K562 (cell line): Measurements from ENCODE around the gene SF3A2. TPM values are rescaled to one million over a fixed set of nuclear protein-coding genes. Genes with fewer than 3 reads are reported as not detected.

Source experiments
- EZH2 ChIP-seq: IDR thresholded peaks from 2 replicates; pipeline ENCODE4 v1.6.1; 2012; ENCODE audit warnings: low read depth, mild to moderate bottlenecking, inconsistent platforms, low read length, borderline replicate concordance
- HSF4 ChIP-seq: fragments of 250-450 bp; sonication (Bioruptor Pico); IDR thresholded peaks from 2 replicates; pipeline ENCODE4 v2.1.2; 2022; ENCODE audit warnings: mild to moderate bottlenecking, moderate library complexity, borderline replicate concordance
- IRF9 ChIP-seq: fragments of 450-650 bp; IDR thresholded peaks from 2 replicates; pipeline ENCODE4 v1.6.1; 2016; ENCODE audit warnings: missing biosample characterization, missing genetic modification characterization
- NCOA4 ChIP-seq: fragments of 450-650 bp; IDR thresholded peaks from 2 replicates; pipeline ENCODE4 v1.6.1; 2018; ENCODE audit warnings: mild to moderate bottlenecking; ENCODE audit not compliant: partially characterized antibody
- NCOR1 ChIP-seq: fragments of 450-650 bp; IDR thresholded peaks from 2 replicates; pipeline ENCODE4 v1.6.1; 2016; ENCODE audit warnings: mild to moderate bottlenecking, moderate library complexity
- NEUROD1 ChIP-seq: fragments of 150-350 bp; IDR thresholded peaks from 2 replicates; pipeline ENCODE4 v1.6.1; 2014; ENCODE audit warnings: borderline replicate concordance, low read length, low read depth; ENCODE audit not compliant: partially characterized antibody
- PURB ChIP-seq: sonication (generic); formaldehyde crosslinking; IDR thresholded peaks from 2 replicates; pipeline ENCODE4 v1.9.0; 2021; ENCODE audit warnings: low read depth, mild to moderate bottlenecking, missing genetic modification reagents
- RBM34 ChIP-seq: fragments of 200-400 bp; formaldehyde crosslinking; IDR thresholded peaks from 2 replicates; pipeline ENCODE4 v1.6.1; 2018; ENCODE audit warnings: low read length, borderline replicate concordance; ENCODE audit not compliant: insufficient read depth
- SP1 ChIP-seq: sonication (generic); formaldehyde crosslinking; IDR thresholded peaks from 2 replicates; pipeline ENCODE4 v1.8.1; 2022; ENCODE audit warnings: mild to moderate bottlenecking, missing genetic modification reagents
- TAF15 ChIP-seq: fragments of 200-400 bp; formaldehyde crosslinking; IDR thresholded peaks from 2 replicates; pipeline ENCODE4 v1.6.1; 2017; ENCODE audit warnings: mild to moderate bottlenecking, low read depth, low read length, moderate library complexity
- ZBTB17 ChIP-seq: fragments of 450-650 bp; formaldehyde crosslinking; IDR thresholded peaks from 2 replicates; pipeline ENCODE4 v1.4.0; 2020; ENCODE audit warnings: mild to moderate bottlenecking
- ZNF197 ChIP-seq: fragments of 200-800 bp; sonication (Bioruptor generic); IDR thresholded peaks from 2 replicates; pipeline ENCODE4 v1.6.1; 2016; ENCODE audit warnings: low read depth, missing genetic modification characterization, missing compliant biosample characterization
- ZNF347 ChIP-seq: fragments of 450-650 bp; formaldehyde crosslinking; IDR thresholded peaks from 2 replicates; pipeline ENCODE4 v1.4.0; 2020; ENCODE audit warnings: low read depth, mild to moderate bottlenecking, moderate library complexity
- ZNF780A ChIP-seq: fragments of 250-450 bp; sonication (Bioruptor Pico); IDR thresholded peaks from 2 replicates; pipeline ENCODE4 v1.5.0; 2021; ENCODE audit warnings: mild to moderate bottlenecking
- polyA plus RNA-seq, 8 experiments: library from polyadenylated mRNA; depleted of rRNA in 4 of 8; stranded (reverse) in 5 of 8; unstranded in 3 of 8; fragments of >200 nt; fragmentation: Nextera tagmentation in 2 of 8; fragmentation: Illumina TruSeq in 1 of 8; extraction: Ambion mirVana in 2 of 8; extraction: Trizol in 1 of 8; gene quantifications; 2 replicates each; pipeline versions ENCODE4 v1.2.1 to v1.2.3, GENCODE V29; 2011 to 2014; ENCODE audit warnings: inconsistent platforms in 1 of 8, missing spikeins in 1 of 8
- total RNA-seq, 7 experiments: library from RNA; depleted of rRNA in 6 of 7; stranded (reverse); fragments of >200 nt in 6 of 7; fragmentation: Illumina TruSeq in 2 of 7; extraction: Trizol in 2 of 7; gene quantifications; 2 replicates each; pipeline versions ENCODE4 v1.2.1 to v1.2.3, GENCODE V29; 2011 to 2021; ENCODE audit warnings: low replicate concordance in 1 of 7
- TF ChIP-seq, protein P1 (sequence below): sonication (generic); formaldehyde crosslinking; IDR thresholded peaks from 2 replicates; pipeline ENCODE4 v1.8.0; 2022; ENCODE audit warnings: mild to moderate bottlenecking, missing genetic modification reagents
- TF ChIP-seq, protein P2 (sequence below): fragments of 250-450 bp; sonication (Bioruptor Pico); IDR thresholded peaks from 2 replicates; pipeline ENCODE4 v1.5.0; 2021

The SF3A2 gene
- total and polyA plus RNA-seq, 9 of the 15 experiments (the other 6 are each of a cell fraction or from before 2014, with no cell fraction given), result 0.17 to 194 (median 22.8) TPM

- TF ChIP-seq, protein P1, sequence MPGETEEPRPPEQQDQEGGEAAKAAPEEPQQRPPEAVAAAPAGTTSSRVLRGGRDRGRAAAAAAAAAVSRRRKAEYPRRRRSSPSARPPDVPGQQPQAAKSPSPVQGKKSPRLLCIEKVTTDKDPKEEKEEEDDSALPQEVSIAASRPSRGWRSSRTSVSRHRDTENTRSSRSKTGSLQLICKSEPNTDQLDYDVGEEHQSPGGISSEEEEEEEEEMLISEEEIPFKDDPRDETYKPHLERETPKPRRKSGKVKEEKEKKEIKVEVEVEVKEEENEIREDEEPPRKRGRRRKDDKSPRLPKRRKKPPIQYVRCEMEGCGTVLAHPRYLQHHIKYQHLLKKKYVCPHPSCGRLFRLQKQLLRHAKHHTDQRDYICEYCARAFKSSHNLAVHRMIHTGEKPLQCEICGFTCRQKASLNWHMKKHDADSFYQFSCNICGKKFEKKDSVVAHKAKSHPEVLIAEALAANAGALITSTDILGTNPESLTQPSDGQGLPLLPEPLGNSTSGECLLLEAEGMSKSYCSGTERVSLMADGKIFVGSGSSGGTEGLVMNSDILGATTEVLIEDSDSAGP (CRISPR knock-in tag), result no peak
- no peak for TF ChIP-seq PURB (CRISPR knock-in tag)
- 0 out of 2 replicates have a peak, but pooled peaks have one; percentile 26 for TF ChIP-seq ZNF197 (CRISPR knock-in tag)
- no peak for TF ChIP-seq NEUROD1
- no peak for TF ChIP-seq ZNF347
- TF ChIP-seq, protein P2, sequence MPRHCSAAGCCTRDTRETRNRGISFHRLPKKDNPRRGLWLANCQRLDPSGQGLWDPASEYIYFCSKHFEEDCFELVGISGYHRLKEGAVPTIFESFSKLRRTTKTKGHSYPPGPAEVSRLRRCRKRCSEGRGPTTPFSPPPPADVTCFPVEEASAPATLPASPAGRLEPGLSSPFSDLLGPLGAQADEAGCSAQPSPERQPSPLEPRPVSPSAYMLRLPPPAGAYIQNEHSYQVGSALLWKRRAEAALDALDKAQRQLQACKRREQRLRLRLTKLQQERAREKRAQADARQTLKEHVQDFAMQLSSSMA (CRISPR knock-in tag), result no peak
- no peak for TF ChIP-seq TAF15
- TF ChIP-seq EZH2, result no peak
- no peak for TF ChIP-seq NCOA4
- TF ChIP-seq IRF9, result no peak
- TF ChIP-seq SP1 (CRISPR knock-in tag), result no peak
- no peak for TF ChIP-seq NCOR1
- TF ChIP-seq RBM34, result 0 out of 2 replicates have a peak, but pooled peaks have one; percentile 56
- no peak for TF ChIP-seq ZBTB17 (CRISPR knock-in tag)
- no peak for TF ChIP-seq ZNF780A
- TF ChIP-seq HSF4, result no peak
- TF ChIP-seq, all 486 proteins: peak for 26
Observed at GRCh38 chr19:2236064-2236313, 635 bp upstream of the SF3A2 start (continued).
